SK-N-MC (cell line): ENCODE data around the gene CEMIP.

Experiments used
- EZH2 ChIP-seq: fragments of 200-600 bp; sonication (generic); IDR thresholded peaks from one replicate; pipeline ENCODE4 v1.6.1; 2017; ENCODE audit warnings: antibody characterized with exemption
- FOXP2 ChIP-seq: optimal IDR thresholded peaks from 2 replicates; pipeline ENCODE3; 2011; ENCODE audit warnings: mild to moderate bottlenecking, moderate library complexity; ENCODE audit not compliant: insufficient read depth; ENCODE audit errors: extremely low read length, control extremely low read depth
- POLR2AphosphoS5 ChIP-seq: IDR thresholded peaks from 2 replicates; pipeline ENCODE4 v1.6.1; 2012; ENCODE audit warnings: mild to moderate bottlenecking, low read depth, low read length, borderline replicate concordance

DNA sequence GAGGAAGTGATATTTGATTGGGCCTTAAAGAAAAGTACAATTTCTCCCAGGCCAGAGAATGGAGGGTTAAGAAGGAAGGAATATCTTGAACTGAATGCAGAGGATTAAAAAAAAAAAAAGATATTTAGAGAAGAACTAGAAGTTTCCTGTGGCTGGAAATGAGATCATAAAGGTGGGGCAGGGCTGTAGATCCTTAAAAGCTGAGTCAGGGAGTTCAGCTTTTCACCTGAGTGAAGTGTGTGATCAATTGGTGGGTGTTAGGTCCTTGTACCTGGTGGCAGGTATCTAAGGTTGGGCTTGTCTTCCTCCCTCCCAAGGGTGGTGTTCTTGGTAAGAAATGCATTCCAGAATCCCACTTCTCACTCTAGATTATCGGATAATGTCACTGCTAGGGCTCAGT is 11.8 kb downstream of the CEMIP start:
- TF ChIP-seq POLR2AphosphoS5 = no peak
- TF ChIP-seq EZH2 = no peak
- no peak for TF ChIP-seq FOXP2
